Right ventricle myocardium superior (tissue), 1 donor: Measurements from ENCODE around the gene COL9A3. TPM values are rescaled to one million over a fixed set of nuclear protein-coding genes. Genes with fewer than 3 reads are reported as not detected.
A peak's percentile ranks its signal among the peaks of the same experiment; 100 is the strongest.

Experiments
- ATAC-seq: fragments of 200-7000 bp; cut with Tn5 transposase; one replicate; pipeline ENCODE4 v1.9.1; 2020; ENCODE audit warnings: mild to moderate bottlenecking; ENCODE audit not compliant: poor library complexity
- DNase-seq: peaks from one replicate; pipeline ENCODE4 v3.0.0-alpha.2; 2020
- intact Hi-C: fragments of 100-400 bp; cut with DNase I; formaldehyde crosslinking; loops from one replicate; pipeline ENCODE4 v1.11.2; 2022
- total RNA-seq: library from RNA; stranded (reverse); fragmentation: NEBNext Ultra II Directional; extraction: Animal tissue kit (Norgen Biotek cat#: 25700); gene quantifications from one replicate; pipeline ENCODE4 v1.2.1, GENCODE V29; 2021
- donor health status: DM: no; HTN: yes; CAD: no; lungs with severe emphysema.

The COL9A3 gene
- total RNA-seq, 1 donor from 2014 or later: 2.7 TPM

- DNase-seq (no peak), ATAC-seq (no peak)
- intact Hi-C loops: no loop called here
These were observed 65.0 kb downstream of the COL9A3 start for GRCh38 chr20:62881662-62882395.

GRCh38 chr20:62882426-62882825 lies 65.6 kb downstream of the COL9A3 start:
- no peak for DNase-seq
- intact Hi-C loops: no loop called here
- ATAC-seq: no peak

GRCh38 chr20:62884556-62884955 lies 67.7 kb downstream of the COL9A3 start:
- intact Hi-C loops: no loop called here
- DNase-seq (no peak), ATAC-seq (no peak)

GRCh38 chr20:62885046-62885895 lies 68.4 kb downstream of the COL9A3 start:
- ATAC-seq (no peak), DNase-seq (no peak)
- intact Hi-C loops: no loop called here

- no peak for DNase-seq
- no peak for ATAC-seq
- intact Hi-C loops: no loop called here
These were observed 69.3 kb downstream of the COL9A3 start for GRCh38 chr20:62885896-62886708.

- no peak for DNase-seq
- intact Hi-C loops: no loop called here
- no peak for ATAC-seq
These were observed 69.8 kb downstream of the COL9A3 start for GRCh38 chr20:62886709-62887058.

GRCh38 chr20:62887152-62887859 lies 70.5 kb downstream of the COL9A3 start:
- DNase-seq (peak; percentile 79), ATAC-seq (peak; percentile 78)
- intact Hi-C loops: no loop called here

GRCh38 chr20:62887860-62888239 lies 71.0 kb downstream of the COL9A3 start:
- ATAC-seq: no peak
- DNase-seq: no peak
- intact Hi-C loops: no loop called here

- no peak for ATAC-seq
- DNase-seq: no peak
- intact Hi-C loops: no loop called here
These were observed 71.6 kb downstream of the COL9A3 start for GRCh38 chr20:62888406-62888805.

GRCh38 chr20:62888910-62889309 lies 72.1 kb downstream of the COL9A3 start:
- no peak for DNase-seq

GRCh38 chr20:62889411-62889810 lies 72.6 kb downstream of the COL9A3 start:
- ATAC-seq (no peak), DNase-seq (no peak)
- intact Hi-C loops: no loop called here

More at GRCh38 chr20:62888910-62889309, 72.1 kb downstream of the COL9A3 start:
- no peak for ATAC-seq
- intact Hi-C loops: no loop called here

- intact Hi-C loops: no loop called here
- no peak for DNase-seq
- no peak for ATAC-seq
These were observed 73.0 kb downstream of the COL9A3 start for GRCh38 chr20:62889871-62890270.

GRCh38 chr20:62890444-62890843 lies 73.6 kb downstream of the COL9A3 start:
- intact Hi-C loops: no loop called here
- DNase-seq (no peak), ATAC-seq (no peak)

Other genes with a start within 250 kb of the COL9A3 start
- gene SLCO4A1, start 174.5 kb upstream of the COL9A3 start, total RNA-seq: 12.1 TPM
- not detected for gene NTSR1, start 108.2 kb upstream of the COL9A3 start, total RNA-seq
- 10.2 TPM for gene MRGBP, start 20.6 kb upstream of the COL9A3 start, total RNA-seq
- 17.8 TPM for gene OGFR, start 12.2 kb upstream of the COL9A3 start, total RNA-seq
- gene TCFL5, start 44.8 kb downstream of the COL9A3 start, total RNA-seq: 6.1 TPM
- 32.3 TPM for gene DIDO1, start 109.5 kb downstream of the COL9A3 start, total RNA-seq
- gene GID8, start 121.1 kb downstream of the COL9A3 start, total RNA-seq: 15.5 TPM
- 0.73 TPM for gene SLC17A9, start 135.7 kb downstream of the COL9A3 start, total RNA-seq
- not detected for gene BHLHE23, start 189.9 kb downstream of the COL9A3 start, total RNA-seq